SK-N-MC (cell line): ENCODE measurements around the gene SRRM1.

Experiments
- EZH2 ChIP-seq: fragments of 200-600 bp; sonication (generic); IDR thresholded peaks from one replicate; pipeline ENCODE4 v1.6.1; 2017; ENCODE audit warnings: antibody characterized with exemption
- FOXP2 ChIP-seq: optimal IDR thresholded peaks from 2 replicates; pipeline ENCODE3; 2011; ENCODE audit warnings: mild to moderate bottlenecking, moderate library complexity; ENCODE audit not compliant: insufficient read depth; ENCODE audit errors: extremely low read length, control extremely low read depth
- POLR2AphosphoS5 ChIP-seq: IDR thresholded peaks from 2 replicates; pipeline ENCODE4 v1.6.1; 2012; ENCODE audit warnings: mild to moderate bottlenecking, low read depth, low read length, borderline replicate concordance

GRCh38 chr1:24683713-24684162, 40.6 kb downstream of the SRRM1 start:
- no peak for TF ChIP-seq EZH2
- no peak for TF ChIP-seq POLR2AphosphoS5
- TF ChIP-seq FOXP2: no peak
